ENCODE results near the gene MAX.
A peak's percentile ranks its signal among the peaks of the same experiment; 100 is the strongest.

MAX gene

GRCh38 chr14:65104791-65105190 is 2.5 kb upstream of the MAX start:
- H3K9ac ChIP-seq (ENCODE audit: low read depth, low read length, poor library complexity) = no peak overlapping the region
- H3K18ac ChIP-seq (ENCODE audit: low read length) = no peak overlapping the region
- no peak overlapping the region for H3K4me3 ChIP-seq (ENCODE audit: low read length in 2 of 2)
- H3K36me3 ChIP-seq (replicated peaks in 1 of 2; ENCODE audit: control insufficient read depth in 2 of 2, insufficient read depth in 2 of 2, low read length in 2 of 2) = peaks cover 0 to 2% of the 10 kb centered on the region in 2 donors
- no peak overlapping the region for H2AK5ac ChIP-seq (ENCODE audit: low read depth, low read length)
- H3K27me3 ChIP-seq (ENCODE audit: control insufficient read depth in 3 of 3, insufficient read depth in 3 of 3, low read depth in 1 of 3, low read length in 3 of 3) = peaks cover 0 to 2% (median 0%) of the 10 kb centered on the region in 3 experiments
- no peak overlapping the region for H4K8ac ChIP-seq (ENCODE audit: low read depth, low read length)
- H3K23ac ChIP-seq (ENCODE audit: low read depth, low read length, poor library complexity) = no peak overlapping the region
- H2BK5ac ChIP-seq (ENCODE audit: low read length) = no peak overlapping the region
- H2AFZ ChIP-seq (ENCODE audit: low read length) = no peak overlapping the region
- H3K4me1 ChIP-seq (ENCODE audit: control insufficient read depth in 2 of 2, insufficient read depth in 1 of 2, low read depth in 1 of 2, low read length in 2 of 2) = peaks cover 3 to 5% of the 10 kb centered on the region in 2 donors
- DNase-seq (ENCODE audit: low spot score) = no peak
- no peaks in the 10 kb centered on the region for H3K9me3 ChIP-seq (replicated peaks in 1 of 2; ENCODE audit: control insufficient read depth in 2 of 2, insufficient read depth in 1 of 2, low read depth in 1 of 2, low read length in 2 of 2)
- no peak overlapping the region for H2BK12ac ChIP-seq (ENCODE audit: low read length)
- H3K79me1 ChIP-seq (ENCODE audit: low read depth, low read length) = no peaks in the 10 kb centered on the region
- no peak overlapping the region for H2BK120ac ChIP-seq (ENCODE audit: low read depth, low read length)
- no peak overlapping the region for H4K91ac ChIP-seq (ENCODE audit: low read depth, low read length, poor library complexity)
- no peak overlapping the region for H3K4ac ChIP-seq (ENCODE audit: low read length)
- H3K4me2 ChIP-seq (ENCODE audit: insufficient read depth, low read length, poor library complexity, severe bottlenecking) = no peak overlapping the region
- no CpG with 5 or more reads among the region's 3 CpGs for WGBS, 2 donors (ENCODE audit: extremely low coverage in 2 of 2, insufficient read length in 2 of 2, insufficient replicate concordance in 1 of 2)
- no peak overlapping the region for H2BK15ac ChIP-seq (ENCODE audit: low read length)
- no peak overlapping the region for H3K27ac ChIP-seq (replicated peaks; ENCODE audit: low read length)
- H3K14ac ChIP-seq (ENCODE audit: low read length) = no peak overlapping the region

- Histone ChIP-seq H3K9me3 (replicated peaks in 1 of 2; ENCODE audit: control insufficient read depth in 2 of 2, insufficient read depth in 1 of 2, low read depth in 1 of 2, low read length in 2 of 2) (no peaks in the 10 kb centered on the region), H2AK5ac (ENCODE audit: low read depth, low read length) (no peak overlapping the region), H3K4me3 (ENCODE audit: low read length in 2 of 2) (peak overlapping the region; percentile 61 to 86), H3K4ac (ENCODE audit: low read length) (no peak overlapping the region), H3K23ac (ENCODE audit: low read depth, low read length, poor library complexity) (peak overlapping the region; percentile 23), H2AFZ (ENCODE audit: low read length) (peak overlapping the region; percentile 98), H3K14ac (ENCODE audit: low read length) (peak overlapping the region; percentile 48), H2BK120ac (ENCODE audit: low read depth, low read length) (no peak overlapping the region), H3K18ac (ENCODE audit: low read length) (no peak overlapping the region), H3K79me1 (ENCODE audit: low read depth, low read length) (no peaks in the 10 kb centered on the region), H2BK12ac (ENCODE audit: low read length) (no peak overlapping the region), H3K9ac (ENCODE audit: low read depth, low read length, poor library complexity) (peak overlapping the region; percentile 22), H2BK15ac (ENCODE audit: low read length) (no peak overlapping the region), H4K8ac (ENCODE audit: low read depth, low read length) (no peak overlapping the region), H3K4me2 (ENCODE audit: insufficient read depth, low read length, poor library complexity, severe bottlenecking) (peak overlapping the region; percentile 85), H3K36me3 (replicated peaks in 1 of 2; ENCODE audit: control insufficient read depth in 2 of 2, insufficient read depth in 2 of 2, low read length in 2 of 2) (peaks cover 0 to 15% of the 10 kb centered on the region in 2 donors), H3K27ac (replicated peaks; ENCODE audit: low read length) (no peak overlapping the region), H3K4me1 (ENCODE audit: control insufficient read depth in 2 of 2, insufficient read depth in 1 of 2, low read depth in 1 of 2, low read length in 2 of 2) (peaks cover 3 to 5% of the 10 kb centered on the region in 2 donors), H4K91ac (ENCODE audit: low read depth, low read length, poor library complexity) (no peak overlapping the region), H2BK5ac (ENCODE audit: low read length) (no peak overlapping the region), H3K27me3 (ENCODE audit: control insufficient read depth in 3 of 3, insufficient read depth in 3 of 3, low read depth in 1 of 3, low read length in 3 of 3) (peaks cover 0 to 2% (median 0%) of the 10 kb centered on the region in 3 experiments)
- DNase-seq (ENCODE audit: low spot score) = no peak
- WGBS, 2 donors (ENCODE audit: extremely low coverage in 2 of 2, insufficient read length in 2 of 2, insufficient replicate concordance in 1 of 2) = no CpG with 5 or more reads among the region's 22 CpGs
These were observed 938 bp upstream of the MAX start for GRCh38 chr14:65103150-65103760.

- Histone ChIP-seq H3K18ac (ENCODE audit: low read length) (peak overlapping the region; percentile 80), H3K4me3 (ENCODE audit: low read length in 2 of 2) (peak overlapping the region; percentile 83 to 98), H3K36me3 (replicated peaks in 1 of 2; ENCODE audit: control insufficient read depth in 2 of 2, insufficient read depth in 2 of 2, low read length in 2 of 2) (peaks cover 1 to 29% of the 10 kb centered on the region in 2 donors), H3K4ac (ENCODE audit: low read length) (no peak overlapping the region), H3K27me3 (ENCODE audit: control insufficient read depth in 3 of 3, insufficient read depth in 3 of 3, low read depth in 1 of 3, low read length in 3 of 3) (peaks cover 0 to 2% (median 0%) of the 10 kb centered on the region in 3 experiments), H4K8ac (ENCODE audit: low read depth, low read length) (no peak overlapping the region), H3K4me2 (ENCODE audit: insufficient read depth, low read length, poor library complexity, severe bottlenecking) (peak overlapping the region; percentile 73), H2BK15ac (ENCODE audit: low read length) (no peak overlapping the region), H2BK5ac (ENCODE audit: low read length) (peak overlapping the region; percentile 66), H3K27ac (replicated peaks; ENCODE audit: low read length) (peak overlapping the region; percentile 39), H3K9ac (ENCODE audit: low read depth, low read length, poor library complexity) (peak overlapping the region; percentile 90), H3K14ac (ENCODE audit: low read length) (no peak overlapping the region), H2BK12ac (ENCODE audit: low read length) (no peak overlapping the region), H3K79me1 (ENCODE audit: low read depth, low read length) (no peaks in the 10 kb centered on the region), H3K9me3 (replicated peaks in 1 of 2; ENCODE audit: control insufficient read depth in 2 of 2, insufficient read depth in 1 of 2, low read depth in 1 of 2, low read length in 2 of 2) (no peaks in the 10 kb centered on the region), H4K91ac (ENCODE audit: low read depth, low read length, poor library complexity) (no peak overlapping the region), H2BK120ac (ENCODE audit: low read depth, low read length) (no peak overlapping the region), H2AFZ (ENCODE audit: low read length) (peak overlapping the region; percentile 92), H2AK5ac (ENCODE audit: low read depth, low read length) (no peak overlapping the region), H3K23ac (ENCODE audit: low read depth, low read length, poor library complexity) (peak overlapping the region; percentile 80), H3K4me1 (ENCODE audit: control insufficient read depth in 2 of 2, insufficient read depth in 1 of 2, low read depth in 1 of 2, low read length in 2 of 2) (peaks cover 3 to 5% of the 10 kb centered on the region in 2 donors)
- DNase-seq (ENCODE audit: low spot score) = peak; percentile 24
- WGBS, 2 donors (ENCODE audit: extremely low coverage in 2 of 2, insufficient read length in 2 of 2, insufficient replicate concordance in 1 of 2) = no CpG with 5 or more reads among the region's 66 CpGs
These were observed 481 bp downstream of the MAX start for GRCh38 chr14:65101631-65102440.

GRCh38 chr14:65100922-65101541 is 1.3 kb downstream of the MAX start:
- no peak overlapping the region for H2BK5ac ChIP-seq (ENCODE audit: low read length)
- H3K4me1 ChIP-seq (ENCODE audit: control insufficient read depth in 2 of 2, insufficient read depth in 1 of 2, low read depth in 1 of 2, low read length in 2 of 2) = peaks cover 3 to 5% of the 10 kb centered on the region in 2 donors
- no peak overlapping the region for H2BK12ac ChIP-seq (ENCODE audit: low read length)
- H4K8ac ChIP-seq (ENCODE audit: low read depth, low read length) = no peak overlapping the region
- H3K4ac ChIP-seq (ENCODE audit: low read length) = no peak overlapping the region
- H2BK120ac ChIP-seq (ENCODE audit: low read depth, low read length) = no peak overlapping the region
- H2BK15ac ChIP-seq (ENCODE audit: low read length) = no peak overlapping the region
- no peak overlapping the region for H3K18ac ChIP-seq (ENCODE audit: low read length)
- no peak overlapping the region for H3K9ac ChIP-seq (ENCODE audit: low read depth, low read length, poor library complexity)
- no peaks in the 10 kb centered on the region for H3K79me1 ChIP-seq (ENCODE audit: low read depth, low read length)
- no peak overlapping the region for H3K23ac ChIP-seq (ENCODE audit: low read depth, low read length, poor library complexity)
- no peak overlapping the region for H4K91ac ChIP-seq (ENCODE audit: low read depth, low read length, poor library complexity)
- no peak overlapping the region for H3K4me2 ChIP-seq (ENCODE audit: insufficient read depth, low read length, poor library complexity, severe bottlenecking)
- H3K27me3 ChIP-seq (ENCODE audit: control insufficient read depth in 3 of 3, insufficient read depth in 3 of 3, low read depth in 1 of 3, low read length in 3 of 3) = peaks cover 0 to 2% (median 0%) of the 10 kb centered on the region in 3 experiments
- peak overlapping the region in 1 of 2 donors; percentile 83 for H3K4me3 ChIP-seq (ENCODE audit: low read length in 2 of 2)
- no peak for DNase-seq (ENCODE audit: low spot score)
- no peak overlapping the region for H3K14ac ChIP-seq (ENCODE audit: low read length)
- WGBS, 2 donors (ENCODE audit: extremely low coverage in 2 of 2, insufficient read length in 2 of 2, insufficient replicate concordance in 1 of 2) = no CpG with 5 or more reads among the region's 6 CpGs
- no peak overlapping the region for H3K27ac ChIP-seq (replicated peaks; ENCODE audit: low read length)
- peak overlapping the region; percentile 72 for H2AFZ ChIP-seq (ENCODE audit: low read length)
- H3K36me3 ChIP-seq (replicated peaks in 1 of 2; ENCODE audit: control insufficient read depth in 2 of 2, insufficient read depth in 2 of 2, low read length in 2 of 2) = peaks cover 1 to 36% of the 10 kb centered on the region in 2 donors
- H2AK5ac ChIP-seq (ENCODE audit: low read depth, low read length) = no peak overlapping the region
- H3K9me3 ChIP-seq (replicated peaks in 1 of 2; ENCODE audit: control insufficient read depth in 2 of 2, insufficient read depth in 1 of 2, low read depth in 1 of 2, low read length in 2 of 2) = no peaks in the 10 kb centered on the region

Data from neuronal stem cell (in vitro differentiated cells).